Choroid plexus epithelial cell (primary cell): ENCODE data around the gene ENTPD2.

ENCODE experiments used
- DNase-seq: peaks from one replicate; pipeline ENCODE4 v3.0.0-alpha.2; 2010; ENCODE audit warnings: low read depth
- H3K4me3 ChIP-seq: 2 replicates; pipeline ENCODE4 v1.5.1; 2011; ENCODE audit warnings: low read depth, mild to moderate bottlenecking, control low read depth, low read length, moderate library complexity
- CTCF ChIP-seq: conservative IDR thresholded peaks from 2 replicates; pipeline ENCODE4 v1.5.1; 2011; ENCODE audit warnings: low read depth, mild to moderate bottlenecking, control low read depth, inconsistent platforms, low read length, moderate library complexity

ENTPD2 gene

GRCh38 chr9:137020771-137021567 is 32.9 kb downstream of the ENTPD2 start:
- no peak for DNase-seq
- TF ChIP-seq CTCF = no peak
- H3K4me3 ChIP-seq = no peak overlapping the region

GRCh38 chr9:137019891-137020683 is 33.8 kb downstream of the ENTPD2 start:
- TF ChIP-seq CTCF = no peak
- H3K4me3 ChIP-seq = no peak overlapping the region

DNA sequence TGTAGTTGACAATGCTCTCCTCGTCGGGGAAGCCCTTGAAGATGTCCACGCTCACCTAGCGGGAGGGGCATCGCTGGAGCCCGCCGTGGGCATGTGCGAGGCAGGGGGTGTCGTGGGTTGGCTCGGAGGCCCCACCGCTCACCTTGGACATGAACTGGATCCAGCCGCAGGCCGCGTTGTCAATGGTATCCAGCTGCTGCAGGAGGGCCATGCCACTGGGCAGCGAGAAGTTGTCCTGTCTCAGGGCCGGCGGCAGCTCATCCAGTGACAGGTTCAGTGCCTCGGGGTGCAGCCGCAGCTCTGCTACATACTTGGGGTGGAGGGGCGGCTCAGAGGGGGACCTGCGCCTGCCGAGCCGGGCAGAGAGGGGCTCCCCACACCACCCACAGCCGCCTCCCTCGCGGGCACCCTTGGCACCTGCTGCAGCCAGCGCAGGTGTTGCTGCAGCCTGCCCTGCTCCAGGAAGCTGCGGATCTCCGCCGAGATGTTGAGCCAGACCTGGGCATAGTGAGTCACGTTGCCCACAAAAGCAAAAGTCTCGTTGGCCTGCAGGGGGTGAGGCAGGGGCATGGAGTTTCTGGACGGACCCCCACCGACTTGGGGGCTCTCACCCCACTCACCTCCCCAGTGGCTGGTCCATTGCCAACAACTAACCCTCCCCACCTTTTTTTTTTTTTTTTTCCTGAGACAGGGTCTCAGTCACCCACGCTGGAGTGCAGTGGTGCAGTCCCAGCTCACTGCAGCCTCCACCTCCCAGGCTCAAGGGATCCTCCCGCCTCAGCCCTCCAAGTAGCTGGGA is 34.9 kb downstream of the ENTPD2 start:
- DNase-seq = no peak
- no peak overlapping the region for H3K4me3 ChIP-seq
- TF ChIP-seq CTCF = no peak

More at GRCh38 chr9:137019891-137020683, 33.8 kb downstream of the ENTPD2 start:
- DNase-seq = no peak

DNA sequence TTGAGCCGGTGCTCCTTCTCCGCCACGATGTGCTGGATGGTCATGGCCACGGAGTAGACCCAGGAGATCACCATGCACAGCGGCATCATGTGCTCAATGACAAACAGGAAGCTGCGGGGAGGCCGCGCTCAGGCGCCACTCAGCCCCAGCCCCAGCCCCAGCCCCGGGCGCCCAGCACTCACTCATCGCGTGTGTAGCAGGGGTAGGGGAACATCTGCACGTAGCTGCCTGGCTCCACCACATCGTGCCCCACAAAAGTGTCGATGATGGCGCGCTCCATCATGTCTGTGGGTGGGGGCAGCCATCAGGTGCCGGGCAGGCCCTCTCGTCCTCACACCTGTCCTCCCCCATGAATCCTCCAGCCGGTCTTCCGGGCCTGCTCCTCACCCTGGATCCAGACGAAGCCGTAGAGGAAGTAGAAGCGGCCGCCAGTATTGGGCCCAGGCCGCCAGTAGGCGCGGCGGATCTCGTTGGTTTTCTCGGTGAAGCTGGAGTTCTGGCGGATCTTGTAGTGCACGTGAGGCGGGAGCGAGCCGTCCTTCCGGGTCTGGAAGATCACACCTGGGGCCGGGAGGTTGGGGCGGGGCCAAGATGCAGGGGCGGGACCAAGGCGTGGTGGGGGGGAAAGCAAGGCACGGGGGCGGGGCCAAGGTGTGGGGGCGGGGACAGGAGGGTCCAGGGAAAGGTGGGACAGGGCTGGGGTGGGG is 35.9 kb downstream of the ENTPD2 start:
- no peak for TF ChIP-seq CTCF
- no peak overlapping the region for H3K4me3 ChIP-seq
- no peak for DNase-seq

DNA sequence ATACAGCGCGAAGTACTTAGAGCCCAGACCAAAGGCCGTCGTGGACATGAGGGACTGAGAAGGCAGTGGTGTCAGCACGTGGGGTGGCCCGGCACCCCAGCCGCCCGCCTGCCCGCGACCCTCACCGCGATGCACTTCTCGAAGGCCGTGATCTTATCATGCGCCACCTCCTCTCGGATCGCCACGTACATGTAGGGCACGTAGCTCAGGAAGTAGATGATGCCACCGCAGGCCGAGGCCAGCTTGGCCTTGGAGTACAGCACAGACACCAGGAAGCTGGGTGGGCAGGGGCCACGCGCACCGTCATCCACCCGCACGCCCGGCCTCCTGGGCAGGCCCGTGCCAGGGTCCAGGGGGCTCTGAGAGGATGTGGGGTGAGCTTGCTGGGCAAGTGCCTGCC is 36.8 kb downstream of the ENTPD2 start:
- no peak for DNase-seq
- TF ChIP-seq CTCF = no peak
- H3K4me3 ChIP-seq = no peak overlapping the region

GRCh38 chr9:137016436-137016835 is 37.4 kb downstream of the ENTPD2 start:
- DNase-seq = no peak
- TF ChIP-seq CTCF = no peak

More at GRCh38 chr9:137016436-137016835, 37.4 kb downstream of the ENTPD2 start:
- no peak overlapping the region for H3K4me3 ChIP-seq
